Measurements from ENCODE around the gene KIF12.
A peak's percentile ranks its signal among the peaks of the same experiment; 100 is the strongest.

Gene KIF12

GRCh38 chr9:114123031-114123977 is 24.2 kb upstream of the KIF12 start:
- no peak for DNase-seq (ENCODE audit: low read depth in 2 of 2)

- no peak for DNase-seq (ENCODE audit: low read depth in 2 of 2)
These were observed 23.3 kb upstream of the KIF12 start for GRCh38 chr9:114122136-114123027.

- DNase-seq (ENCODE audit: low read depth in 2 of 2), result no peak
These were observed 22.4 kb upstream of the KIF12 start for GRCh38 chr9:114121227-114122135.

GRCh38 chr9:114120192-114121014 is 21.3 kb upstream of the KIF12 start:
- no peak for DNase-seq (ENCODE audit: low read depth in 2 of 2)

- DNase-seq (ENCODE audit: low read depth in 2 of 2), result no peak
These were observed 20.4 kb upstream of the KIF12 start for GRCh38 chr9:114119242-114120191.

- DNase-seq (ENCODE audit: low read depth in 2 of 2), result no peak
These were observed 19.1 kb upstream of the KIF12 start for GRCh38 chr9:114117996-114118830.

GRCh38 chr9:114117614-114117995 is 18.5 kb upstream of the KIF12 start:
- DNase-seq (ENCODE audit: low read depth in 2 of 2), result no peak

- no peak for DNase-seq (ENCODE audit: low read depth in 2 of 2)
These were observed 17.1 kb upstream of the KIF12 start for GRCh38 chr9:114116126-114116747.

GRCh38 chr9:114115654-114116125 is 16.6 kb upstream of the KIF12 start:
- DNase-seq (ENCODE audit: low read depth in 2 of 2), result no peak

- DNase-seq (ENCODE audit: low read depth in 2 of 2), result no peak
These were observed 15.3 kb upstream of the KIF12 start for GRCh38 chr9:114114364-114114763.

- no peak for DNase-seq (ENCODE audit: low read depth in 2 of 2)
These were observed 13.9 kb upstream of the KIF12 start for GRCh38 chr9:114112778-114113584.

- DNase-seq (ENCODE audit: low read depth in 2 of 2), result no peak
These were observed 13.2 kb upstream of the KIF12 start for GRCh38 chr9:114112325-114112724.

GRCh38 chr9:114110180-114110579 is 11.1 kb upstream of the KIF12 start:
- DNase-seq (ENCODE audit: low read depth in 2 of 2), result no peak

GRCh38 chr9:114109124-114109523 is 10.0 kb upstream of the KIF12 start:
- no peak for DNase-seq (ENCODE audit: low read depth in 2 of 2)

GRCh38 chr9:114108016-114108833 is 9.1 kb upstream of the KIF12 start:
- DNase-seq (ENCODE audit: low read depth in 2 of 2), result peak in 1 of 2 donors; percentile 4

Data from stimulated activated CD8-positive, alpha-beta memory T cell treated with anti-CD3 and anti-CD28 coated beads, Interleukin-15, amount 100 ng/mL, for 4 hours (primary cell).